Aorta (tissue), 5 donors: ENCODE measurements around the gene PALLD. TPM values are rescaled to one million over a fixed set of nuclear protein-coding genes. Genes with fewer than 3 reads are reported as not detected.

ENCODE experiments used
- ATAC-seq: fragments of 200-7000 bp; cut with Tn5 transposase; one replicate; pipeline ENCODE4 v1.9.1; 2022; ENCODE audit warnings: moderate library complexity; ENCODE audit not compliant: low FRiP score
- DNase-seq, 2 donors: peaks; one replicate each; pipeline ENCODE4 v3.0.0-alpha.2; 2020
- H3K27ac ChIP-seq, 2 donors: one replicate each; pipeline ENCODE4 v1.5.1; 2013; ENCODE audit warnings: low read length in 2 of 2, mild to moderate bottlenecking in 2 of 2, moderate library complexity in 2 of 2, control low read depth in 1 of 2, inconsistent platforms in 1 of 2, low read depth in 1 of 2
- H3K27me3 ChIP-seq, 2 donors: one replicate each; pipeline ENCODE4 v1.6.1; 2013; ENCODE audit warnings: control low read depth in 1 of 2, low read length in 1 of 2, mild to moderate bottlenecking in 1 of 2, moderate library complexity in 1 of 2; ENCODE audit not compliant: insufficient read depth in 2 of 2, control insufficient read depth in 1 of 2
- H3K36me3 ChIP-seq, 2 donors: one replicate each; pipeline ENCODE4 v1.6.1; 2013; ENCODE audit warnings: control low read depth in 1 of 2, low read length in 1 of 2, mild to moderate bottlenecking in 1 of 2; ENCODE audit not compliant: insufficient read depth in 2 of 2, control insufficient read depth in 1 of 2
- H3K4me1 ChIP-seq, 2 donors: one replicate each; pipeline ENCODE4 v1.6.1; 2013; ENCODE audit warnings: low read length in 2 of 2, control low read depth in 1 of 2, mild to moderate bottlenecking in 1 of 2, moderate library complexity in 1 of 2; ENCODE audit not compliant: insufficient read depth in 2 of 2, control insufficient read depth in 1 of 2
- H3K4me3 ChIP-seq, 2 donors: one replicate each; pipeline ENCODE4 v1.5.1; 2013; ENCODE audit warnings: low read length in 2 of 2, control low read depth in 1 of 2, mild to moderate bottlenecking in 1 of 2
- H3K9me3 ChIP-seq: one replicate; pipeline ENCODE4 v1.6.1; 2013; ENCODE audit warnings: mild to moderate bottlenecking, low read length; ENCODE audit not compliant: control insufficient read depth
- WGBS, 2 donors: extraction: QIAGEN DNeasy Blood & Tissue Kit; methylation state at CpG; one replicate each; pipeline ENCODE4 v1.1.7; 2013; 5-methylcytosine and 5-hydroxymethylcytosine counted together
- intact Hi-C, 2 donors: fragments of 100-400 bp; cut with DNase I; formaldehyde crosslinking; loops; one replicate each; pipeline versions ENCODE4 v1.14.2 to v1.15.0; 2022
- polyA plus RNA-seq, 2 donors: library from polyadenylated mRNA; stranded (reverse); fragments of 200-250 nt; gene quantifications; one replicate each; pipeline ENCODE4 v1.2.3, GENCODE V29; 2013
- total RNA-seq, 2 donors: library from RNA; stranded (reverse); fragmentation: NEBNext Ultra II Directional; extraction: Animal tissue kit (Norgen Biotek cat#: 25700); gene quantifications; one replicate each; pipeline ENCODE4 v1.2.1, GENCODE V29; 2021
- donor health status: healthy with polysubstance abuse.
- donor health status: Bipolar disorder and iron deficiency.
- donor health status: DM: no; HTN: no; CAD: no.
- donor health status: DM: no; HTN: no; CAD: no.
- donor health status: DM: yes; HTN: yes; CAD: no.

Gene PALLD
- total and polyA plus RNA-seq, 4 donors = 253 to 626 (median 464) TPM

DNA sequence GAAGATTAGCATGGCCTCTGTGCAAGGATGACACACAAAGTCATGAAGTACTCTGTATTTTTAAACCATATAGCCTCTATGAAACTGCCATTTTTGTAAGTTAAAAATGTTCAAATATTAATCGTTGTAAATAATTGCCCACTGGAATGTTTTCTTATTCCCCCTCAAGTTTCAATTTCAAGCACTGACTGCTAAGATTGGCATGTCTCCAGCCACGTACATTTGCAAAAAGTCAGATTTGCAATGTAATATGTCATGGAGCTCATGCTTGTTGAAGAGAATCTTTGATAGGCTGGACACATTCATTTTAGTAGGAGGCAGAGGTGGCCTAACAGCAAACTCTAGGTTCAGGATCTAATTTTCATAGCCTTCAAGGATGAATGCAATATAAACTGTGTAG is 388.5 kb downstream of the PALLD start:
- H3K4me3 ChIP-seq = no peak overlapping the region
- H3K9me3 ChIP-seq = no peaks in the 10 kb centered on the region
- H3K27ac ChIP-seq = no peak overlapping the region

DNA sequence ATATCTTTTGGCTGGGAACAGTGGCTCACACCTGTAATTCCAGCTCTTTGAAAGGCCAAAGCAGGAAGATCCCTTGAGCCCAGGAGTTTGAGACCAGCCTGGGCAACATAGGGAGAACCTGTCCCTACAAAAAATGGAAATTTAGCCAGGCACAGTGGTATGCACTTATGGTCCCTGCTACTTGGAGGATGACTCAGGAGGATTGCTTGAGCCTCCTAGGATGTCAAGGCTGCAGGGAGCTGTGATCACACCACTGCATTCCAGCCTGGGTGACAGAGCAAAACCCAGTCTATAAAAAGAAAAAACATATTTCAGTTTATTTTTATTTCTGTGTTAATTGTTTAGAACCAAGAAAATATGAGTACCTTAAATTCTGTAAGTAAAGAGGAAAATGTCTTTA is 389.5 kb downstream of the PALLD start:
- H3K36me3 ChIP-seq = peaks cover 6 to 7% of the 10 kb centered on the region in 2 donors
- H3K4me1 ChIP-seq = peaks cover 7 to 16% of the 10 kb centered on the region in 2 donors
- no peak overlapping the region for H3K27ac ChIP-seq
- no peaks in the 10 kb centered on the region for H3K27me3 ChIP-seq
- DNase-seq = no peak
- H3K9me3 ChIP-seq = no peaks in the 10 kb centered on the region
- H3K4me3 ChIP-seq = no peak overlapping the region
- intact Hi-C loops = loop anchor here in 1 of 2 donors (10.0 kb wide), 1 partner anchor 172 kb away; no protein-coding TSS in a partner anchor
- no peak for ATAC-seq

More for the DNA sequence above, 388.5 kb downstream of the PALLD start:
- Histone ChIP-seq H3K4me1 (peaks cover 7 to 9% of the 10 kb centered on the region in 2 donors), H3K27me3 (no peaks in the 10 kb centered on the region), H3K36me3 (peaks cover 4 to 5% of the 10 kb centered on the region in 2 donors)
- intact Hi-C loops = loop anchor here in 1 of 2 donors (10.0 kb wide), 1 partner anchor 171 kb away; no protein-coding TSS in a partner anchor
- DNase-seq (no peak), ATAC-seq (no peak)
- 2 to 10% methylated on average over 2 of the region's 2 CpGs for WGBS, 2 donors

GRCh38 chr4:168887809-168888208 is 391.0 kb downstream of the PALLD start:
- Histone ChIP-seq H3K27me3 (no peaks in the 10 kb centered on the region), H3K36me3 (peaks cover 4 to 7% of the 10 kb centered on the region in 2 donors), H3K4me3 (no peak overlapping the region), H3K4me1 (peaks cover 5 to 18% of the 10 kb centered on the region in 2 donors), H3K27ac (peak overlapping the region in 1 of 2 donors; percentile 68), H3K9me3 (no peaks in the 10 kb centered on the region)
- ATAC-seq = no peak
- intact Hi-C loops = loop anchor here in 1 of 2 donors (10.0 kb wide), 1 partner anchor 173 kb away; no protein-coding TSS in a partner anchor
- 4 to 6% methylated on average over 1 of the region's 1 CpG for WGBS, 2 donors
- DNase-seq = no peak

DNA sequence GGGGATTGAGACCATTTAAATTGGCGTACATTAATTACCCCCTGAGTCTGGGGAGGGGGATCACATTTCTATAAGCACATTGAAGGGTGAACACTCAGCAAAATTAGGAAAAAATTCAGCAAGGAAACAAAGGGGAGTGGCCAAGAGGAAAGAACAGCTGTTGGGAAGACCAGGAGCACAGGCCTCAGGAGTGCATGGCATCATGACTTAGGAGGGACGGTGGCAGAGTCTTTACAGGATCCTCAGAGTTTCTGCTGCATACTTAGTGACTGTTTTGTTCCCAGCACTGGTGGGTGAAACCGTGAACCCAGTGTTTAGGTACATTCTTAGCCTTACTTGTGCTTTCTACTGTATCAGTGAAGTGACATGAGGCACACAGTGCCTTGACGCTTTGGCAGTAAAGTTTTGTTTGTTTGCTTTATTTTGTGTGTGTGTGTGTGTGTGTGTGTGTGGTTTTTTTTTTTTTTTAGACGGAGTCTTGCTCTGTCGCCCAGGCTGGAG is 391.9 kb downstream of the PALLD start:
- ATAC-seq = no peak
- no peak for DNase-seq
- Histone ChIP-seq H3K4me3 (no peak overlapping the region), H3K27ac (peak overlapping the region in 1 of 2 donors; percentile 27), H3K27me3 (no peaks in the 10 kb centered on the region), H3K36me3 (peaks cover 7 to 9% of the 10 kb centered on the region in 2 donors), H3K9me3 (no peaks in the 10 kb centered on the region), H3K4me1 (peaks cover 5 to 18% of the 10 kb centered on the region in 2 donors)
- intact Hi-C loops = loop anchor here in 1 of 2 donors (10.0 kb wide), 1 partner anchor 174 kb away; no protein-coding TSS in a partner anchor
- 69 to 70% methylated on average over 5 to 6 of the region's 6 CpGs for WGBS, 2 donors

- peaks cover 5 to 9% of the 10 kb centered on the region in 2 donors for H3K4me1 ChIP-seq
- intact Hi-C loops = no loop called here
- no peak for ATAC-seq
- 89 to 95% methylated on average over 2 of the region's 2 CpGs for WGBS, 2 donors
- H3K27me3 ChIP-seq = no peaks in the 10 kb centered on the region
- DNase-seq = no peak
- H3K27ac ChIP-seq = peak overlapping the region in 1 of 2 donors; percentile 62
- H3K4me3 ChIP-seq = no peak overlapping the region
- H3K36me3 ChIP-seq = peaks cover 4 to 8% of the 10 kb centered on the region in 2 donors
- H3K9me3 ChIP-seq = no peaks in the 10 kb centered on the region
Observed at GRCh38 chr4:168891086-168891485, 394.2 kb downstream of the PALLD start.

DNA sequence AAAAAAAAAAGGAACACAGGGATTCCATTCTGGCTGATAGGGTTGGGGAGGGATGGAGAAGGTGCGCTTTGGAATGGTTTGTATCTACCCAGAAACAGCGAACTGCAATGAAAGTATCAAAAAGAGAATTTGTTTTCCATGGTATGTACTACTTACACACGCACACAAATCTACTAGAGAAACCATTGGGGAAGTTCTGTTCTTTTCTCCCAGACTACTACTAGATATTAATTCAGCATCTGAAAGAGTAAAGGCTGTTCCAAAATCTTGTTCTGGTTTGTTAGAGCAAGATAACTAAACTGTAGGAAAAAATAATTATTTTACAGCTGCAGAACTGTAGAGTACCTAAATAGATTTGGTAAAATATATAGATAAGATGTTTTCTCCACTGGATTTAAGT is 394.8 kb downstream of the PALLD start:
- no peak for ATAC-seq
- H3K27ac ChIP-seq = no peak overlapping the region
- 76 to 89% methylated on average over 3 of the region's 3 CpGs for WGBS, 2 donors

DNA sequence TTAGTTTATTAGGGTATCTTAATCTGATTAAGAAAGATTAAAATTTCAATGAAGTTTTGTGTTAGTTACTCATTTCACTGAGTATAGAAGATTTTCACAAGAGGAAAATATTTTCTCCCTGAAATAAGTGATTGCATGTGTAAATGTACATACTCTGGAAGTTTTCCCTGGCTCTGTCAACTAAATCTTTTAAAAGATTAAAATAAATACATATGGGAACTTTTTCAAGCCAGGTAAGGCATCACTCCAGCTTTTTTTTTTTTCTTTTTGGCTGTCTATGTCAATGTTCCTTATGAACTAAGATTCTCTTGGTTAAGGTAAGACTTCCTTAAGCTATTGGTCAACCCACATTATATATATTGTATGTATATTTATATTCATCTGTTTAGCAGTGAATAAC is 395.6 kb downstream of the PALLD start:
- H3K27ac ChIP-seq = no peak overlapping the region
- ATAC-seq (no peak), DNase-seq (no peak)
- H3K27me3 ChIP-seq = no peaks in the 10 kb centered on the region
- intact Hi-C loops = no loop called here
- H3K9me3 ChIP-seq = no peaks in the 10 kb centered on the region
- H3K36me3 ChIP-seq = peaks cover 4 to 8% of the 10 kb centered on the region in 2 donors
- H3K4me3 ChIP-seq = no peak overlapping the region
- H3K4me1 ChIP-seq = peaks cover 2 to 9% of the 10 kb centered on the region in 2 donors

More for the DNA sequence above, 394.8 kb downstream of the PALLD start:
- H3K36me3 ChIP-seq = peaks cover 4 to 8% of the 10 kb centered on the region in 2 donors
- intact Hi-C loops = no loop called here
- DNase-seq = no peak
- no peak overlapping the region for H3K4me3 ChIP-seq
- no peaks in the 10 kb centered on the region for H3K9me3 ChIP-seq
- H3K27me3 ChIP-seq = no peaks in the 10 kb centered on the region
- peaks cover 2 to 9% of the 10 kb centered on the region in 2 donors for H3K4me1 ChIP-seq

GRCh38 chr4:168893205-168893604 is 396.4 kb downstream of the PALLD start:
- ATAC-seq (no peak), DNase-seq (no peak)
- Histone ChIP-seq H3K4me1 (peaks cover 0 to 9% of the 10 kb centered on the region in 2 donors), H3K4me3 (no peak overlapping the region), H3K9me3 (no peaks in the 10 kb centered on the region), H3K27ac (no peak overlapping the region), H3K36me3 (peaks cover 4 to 10% of the 10 kb centered on the region in 2 donors), H3K27me3 (no peaks in the 10 kb centered on the region)
- 31 to 46% methylated on average over 2 of the region's 2 CpGs for WGBS, 2 donors
- intact Hi-C loops = no loop called here

- peaks cover 0 to 9% of the 10 kb centered on the region in 2 donors for H3K4me1 ChIP-seq
- 27 to 37% methylated on average over 3 of the region's 3 CpGs for WGBS, 2 donors
- peak overlapping the region in 1 of 2 donors; percentile 78 for H3K27ac ChIP-seq
- H3K27me3 ChIP-seq = no peaks in the 10 kb centered on the region
- H3K4me3 ChIP-seq = no peak overlapping the region
- no peaks in the 10 kb centered on the region for H3K9me3 ChIP-seq
- H3K36me3 ChIP-seq = peaks cover 8 to 12% of the 10 kb centered on the region in 2 donors
- intact Hi-C loops = no loop called here
- ATAC-seq = peak; percentile 54
- no peak for DNase-seq
Observed at GRCh38 chr4:168893807-168894206, 397.0 kb downstream of the PALLD start.
